GM18498 (cell line): ENCODE data around the gene OR52D1.

Experiments used
- ATAC-seq: cut with Tn5 transposase; IDR thresholded peaks from one replicate; pipeline ENCODE4 v1.9.1; 2021; ENCODE audit warnings: mild to moderate bottlenecking, moderate library complexity; ENCODE audit not compliant: unreplicated experiment

OR52D1 gene

GRCh38 chr11:5488385-5488784 is at the start of gene OR52D1:
OR52D1 (plus strand) TSS chr11:5488685; CDS start chr11:5488707, 22 bp downstream.
- ATAC-seq = no peak

GRCh38 chr11:5441414-5441813 is 47.1 kb upstream of the OR52D1 start, which contains the start of gene OR51I1:
OR51I1 (minus strand) TSS chr11:5441514; CDS start chr11:5441514, 0 bp downstream.
- ATAC-seq = no peak

GRCh38 chr11:5443835-5444393 is 44.6 kb upstream of the OR52D1 start:
- ATAC-seq = no peak

- ATAC-seq = no peak
Measured at GRCh38 chr11:5449023-5449422, 39.5 kb upstream of the OR52D1 start, which contains the start of gene OR51I2. OR51I2 (plus strand) TSS chr11:5449323; CDS start chr11:5453489, 4,166 bp downstream.

GRCh38 chr11:5449432-5449831 is 39.1 kb upstream of the OR52D1 start:
- ATAC-seq = no peak

- ATAC-seq = no peak
Measured at GRCh38 chr11:5460983-5461621, 27.4 kb upstream of the OR52D1 start.

- no peak for ATAC-seq
Measured at GRCh38 chr11:5467527-5467926, 21.0 kb upstream of the OR52D1 start.

- no peak for ATAC-seq
Measured at GRCh38 chr11:5473921-5474320, 14.6 kb upstream of the OR52D1 start.

- ATAC-seq = peak; percentile 77
Measured at GRCh38 chr11:5476186-5476819, 12.2 kb upstream of the OR52D1 start.

GRCh38 chr11:5486003-5486402 is 2.5 kb upstream of the OR52D1 start:
- ATAC-seq = no peak

GRCh38 chr11:5486421-5486820 is 2.1 kb upstream of the OR52D1 start:
- no peak for ATAC-seq

GRCh38 chr11:5488798-5489399 is 414 bp downstream of the OR52D1 start:
- no peak for ATAC-seq

- ATAC-seq = no peak
Measured at GRCh38 chr11:5489576-5490357, 1.3 kb downstream of the OR52D1 start.

GRCh38 chr11:5499671-5500070 is 11.2 kb downstream of the OR52D1 start:
- no peak for ATAC-seq

- no peak for ATAC-seq
Measured at GRCh38 chr11:5500393-5500801, 11.9 kb downstream of the OR52D1 start.

GRCh38 chr11:5504403-5504921 is 16.0 kb downstream of the OR52D1 start:
- ATAC-seq = no peak

GRCh38 chr11:5505363-5506048 is 17.0 kb downstream of the OR52D1 start:
- no peak for ATAC-seq

GRCh38 chr11:5507177-5507932 is 18.9 kb downstream of the OR52D1 start:
- no peak for ATAC-seq

GRCh38 chr11:5507933-5508305 is 19.4 kb downstream of the OR52D1 start:
- no peak for ATAC-seq
